H1 (cell line): Measurements from ENCODE around the gene DHRS13. TPM values are rescaled to one million over a fixed set of nuclear protein-coding genes. Genes with fewer than 3 reads are reported as not detected.
"Not testable (repeated sequence)": the region's sequence is repeated elsewhere in the genome, so short reads cannot be mapped to it uniquely, and the experiment has no call there.

Source experiments
- CTCF ChIA-PET: fragments of 300-600 bp; sonication (Branson Sonifier 250); formaldehyde crosslinking; loops from one replicate; lab custom pipeline; 2021; ENCODE audit not compliant: partially characterized antibody; lab: Charles Lee
- POLR2A ChIA-PET: fragments of 300-600 bp; sonication (Branson Sonifier 250); formaldehyde crosslinking; loops from one replicate; lab custom pipeline; 2021; ENCODE audit warnings: inconsistent platforms; ENCODE audit not compliant: partially characterized antibody; lab: Charles Lee
- DNase-seq, 2 experiments: peaks; one replicate each; pipeline versions ENCODE4 v3.0.0 to v3.0.0-alpha.2; 2010 to 2022; ENCODE audit warnings: low spot score in 2 of 2, low read depth in 1 of 2, mixed read lengths in 1 of 2
- FAIRE-seq: peaks from 2 replicates; lab custom pipeline; 2011; peaks lifted over from hg19 to GRCh38; lab: Jason Lieb, UNC
- H2AFZ ChIP-seq: 2 replicates; pipeline ENCODE4 v1.8.1; 2012; ENCODE audit warnings: low read length, inconsistent platforms
- H2AK5ac ChIP-seq: 2 replicates; pipeline ENCODE4 v1.6.1; 2013; ENCODE audit warnings: low read depth, low read length
- H2BK120ac ChIP-seq: replicated peaks from 2 replicates; pipeline ENCODE3; 2013; ENCODE audit warnings: low read depth, low read length, inconsistent platforms
- H2BK12ac ChIP-seq: 2 replicates; pipeline ENCODE4 v1.6.1; 2013; ENCODE audit warnings: low read depth, low read length
- H2BK15ac ChIP-seq: 2 replicates; pipeline ENCODE4 v1.6.1; 2013; ENCODE audit warnings: low read length
- H2BK20ac ChIP-seq: 2 replicates; pipeline ENCODE4 v1.6.1; 2013; ENCODE audit warnings: low read length
- H2BK5ac ChIP-seq: 2 replicates; pipeline ENCODE4 v1.6.1; 2013; ENCODE audit warnings: low read depth, low read length
- H3K14ac ChIP-seq: 2 replicates; pipeline ENCODE4 v1.6.1; 2013; ENCODE audit warnings: inconsistent platforms; ENCODE audit not compliant: insufficient read length
- H3K18ac ChIP-seq: 2 replicates; pipeline ENCODE4 v1.6.1; 2013; ENCODE audit warnings: low read length; ENCODE audit errors: extremely low read depth
- H3K23ac ChIP-seq: 2 replicates; pipeline ENCODE4 v1.6.1; 2013; ENCODE audit warnings: inconsistent platforms; ENCODE audit not compliant: insufficient read length
- H3K23me2 ChIP-seq: 2 replicates; pipeline ENCODE4 v1.6.1; 2013; ENCODE audit warnings: low read depth, low read length
- H3K27ac ChIP-seq: 2 replicates; pipeline ENCODE4 v1.6.1; 2011; ENCODE audit warnings: low read depth, low read length, inconsistent platforms
- H3K27me3 ChIP-seq, 4 experiments: replicated peaks in 1 of 4; 1 replicate in 1 of 4; 2 replicates in 3 of 4; pipeline versions ENCODE4 v1.6.1 to v1.8.1; 2011 to 2013; ENCODE audit warnings: low read length in 3 of 4, mild to moderate bottlenecking in 3 of 4, inconsistent platforms in 2 of 4, mixed read lengths in 2 of 4, moderate library complexity in 1 of 4; ENCODE audit not compliant: control insufficient read depth in 3 of 4, insufficient read depth in 3 of 4; ENCODE audit errors: extremely low read depth in 1 of 4
- H3K36me3 ChIP-seq, 4 experiments: 2 replicates each; pipeline versions ENCODE4 v1.6.1 to v1.8.1; 2011 to 2013; ENCODE audit warnings: mild to moderate bottlenecking in 4 of 4, low read length in 3 of 4, moderate library complexity in 2 of 4, control low read depth in 1 of 4, inconsistent platforms in 1 of 4; ENCODE audit not compliant: insufficient read depth in 4 of 4, control insufficient read depth in 2 of 4
- H3K4ac ChIP-seq: replicated peaks from 2 replicates; pipeline ENCODE3; 2013; ENCODE audit warnings: low read length, low read depth, mixed read lengths, inconsistent platforms; ENCODE audit not compliant: insufficient read length
- H3K4me1 ChIP-seq, 4 experiments: replicated peaks in 1 of 4; 1 replicate in 1 of 4; 2 replicates in 3 of 4; pipeline versions ENCODE4 v1.6.1 to v1.8.1; 2011 to 2013; ENCODE audit warnings: low read length in 3 of 4, inconsistent platforms in 2 of 4, mixed read lengths in 1 of 4; ENCODE audit not compliant: insufficient read depth in 4 of 4, control insufficient read depth in 3 of 4
- H3K4me2 ChIP-seq, 2 experiments: 2 replicates each; pipeline versions ENCODE4 v1.6.1 to v1.8.1; 2011 to 2013; ENCODE audit warnings: low read depth in 2 of 2, low read length in 2 of 2, control low read depth in 1 of 2, inconsistent platforms in 1 of 2, mild to moderate bottlenecking in 1 of 2; ENCODE audit not compliant: insufficient read depth in 1 of 2
- H3K4me3 ChIP-seq, 4 experiments: fragments of 200-600, 300-600 bp in 1 of 4; sonication (generic), shearing (Covaris generic), sonication (Bioruptor Twin) in 1 of 4; 2 replicates each; pipeline versions ENCODE4 v1.5.1 to v1.8.1; 2011 to 2016; ENCODE audit warnings: low read length in 4 of 4, low read depth in 3 of 4, control low read depth in 2 of 4, inconsistent platforms in 2 of 4, mild to moderate bottlenecking in 2 of 4, mixed read lengths in 1 of 4, moderate library complexity in 1 of 4; ENCODE audit not compliant: insufficient read depth in 2 of 4; ENCODE audit errors: extremely low read depth in 1 of 4
- H3K56ac ChIP-seq: replicated peaks from 2 replicates; pipeline ENCODE3; 2013; ENCODE audit warnings: low read depth, mild to moderate bottlenecking, mixed read lengths, low read length, inconsistent platforms; ENCODE audit not compliant: insufficient read length
- H3K79me1 ChIP-seq: 2 replicates; pipeline ENCODE4 v1.6.1; 2013; ENCODE audit warnings: low read depth, low read length, control low read depth
- H3K79me2 ChIP-seq, 2 experiments: 2 replicates each; pipeline versions ENCODE4 v1.6.1 to v1.8.1; 2012 to 2013; ENCODE audit warnings: low read length in 2 of 2, mild to moderate bottlenecking in 2 of 2, inconsistent platforms in 1 of 2; ENCODE audit not compliant: insufficient read depth in 2 of 2, control insufficient read depth in 1 of 2
- H3K9ac ChIP-seq, 4 experiments: replicated peaks in 1 of 4; 1 replicate in 1 of 4; 2 replicates in 3 of 4; pipeline versions ENCODE4 v1.6.1 to v1.8.1; 2011 to 2013; ENCODE audit warnings: low read depth in 3 of 4, low read length in 3 of 4, control low read depth in 2 of 4, mild to moderate bottlenecking in 2 of 4, moderate library complexity in 2 of 4, inconsistent platforms in 1 of 4; ENCODE audit errors: extremely low read depth in 1 of 4
- H3K9me3 ChIP-seq, 2 experiments: 2 replicates each; pipeline versions ENCODE4 v1.6.1 to v1.8.1; 2012 to 2013; ENCODE audit warnings: mild to moderate bottlenecking in 2 of 2, moderate library complexity in 2 of 2, control low read depth in 1 of 2, inconsistent platforms in 1 of 2, low read depth in 1 of 2, low read length in 1 of 2, mixed read lengths in 1 of 2; ENCODE audit not compliant: insufficient read depth in 2 of 2
- H4K20me1 ChIP-seq, 2 experiments: replicated peaks in 1 of 2; 2 replicates each; pipeline versions ENCODE3 to v1.8.1; 2011 to 2013; ENCODE audit warnings: inconsistent platforms in 2 of 2, low read length in 2 of 2, mild to moderate bottlenecking in 1 of 2; ENCODE audit not compliant: insufficient read depth in 2 of 2, control insufficient read depth in 1 of 2
- H4K5ac ChIP-seq: 2 replicates; pipeline ENCODE4 v1.6.1; 2013; ENCODE audit warnings: low read length, low read depth, mixed read lengths, inconsistent platforms; ENCODE audit not compliant: insufficient read length
- H4K8ac ChIP-seq: 2 replicates; pipeline ENCODE4 v1.8.0; 2013; ENCODE audit warnings: mild to moderate bottlenecking, moderate library complexity, low read length, inconsistent platforms; ENCODE audit not compliant: insufficient read depth; ENCODE audit errors: extremely low read depth
- H4K91ac ChIP-seq: replicated peaks from 2 replicates; pipeline ENCODE3; 2013; ENCODE audit warnings: low read length, mixed read lengths, inconsistent platforms; ENCODE audit not compliant: insufficient read length
- WGBS, 2 experiments: shearing (Covaris generic) in 1 of 2; methylation state at CpG; one replicate each; pipeline versions ENCODE4 v1.1.6 to v1.1.7; 2013 to 2015; ENCODE audit warnings: low lambda C conversion rate in 2 of 2, mixed read lengths in 2 of 2, inconsistent platforms in 1 of 2, low coverage in 1 of 2, missing lambda C conversion rate in 1 of 2; ENCODE audit not compliant: insufficient replicate concordance in 2 of 2, insufficient coverage in 1 of 2, insufficient read length in 1 of 2; ENCODE audit errors: extremely low coverage in 1 of 2, missing lambda C conversion rate in 1 of 2; 5-methylcytosine and 5-hydroxymethylcytosine counted together
- polyA plus RNA-seq, 7 experiments: library from polyadenylated mRNA; depleted of rRNA in 3 of 7; stranded (reverse) in 5 of 7; unstranded in 2 of 7; fragments of >200 nt in 5 of 7; fragments of 200-250 nt in 2 of 7; gene quantifications; 1 replicate in 5 of 7; 2 replicates in 1 of 7; 4 replicates in 1 of 7; pipeline versions ENCODE4 v1.2.1 to v1.2.3, GENCODE V29; 2011 to 2013; ENCODE audit warnings: missing spikeins in 2 of 7, mixed read lengths in 2 of 7
- total RNA-seq: library from RNA; stranded (reverse); fragmentation: NEBNext Ultra II Directional; extraction: Animal tissue kit (Norgen Biotek cat#: 25700); gene quantifications from 2 replicates; pipeline ENCODE4 v1.2.1, GENCODE V29; 2021

DHRS13 gene
- total and polyA plus RNA-seq, 2 of the 8 experiments (the other 6 are each of a cell fraction or from before 2014, with no cell fraction given): 23.7 to 30.0 TPM

DNA sequence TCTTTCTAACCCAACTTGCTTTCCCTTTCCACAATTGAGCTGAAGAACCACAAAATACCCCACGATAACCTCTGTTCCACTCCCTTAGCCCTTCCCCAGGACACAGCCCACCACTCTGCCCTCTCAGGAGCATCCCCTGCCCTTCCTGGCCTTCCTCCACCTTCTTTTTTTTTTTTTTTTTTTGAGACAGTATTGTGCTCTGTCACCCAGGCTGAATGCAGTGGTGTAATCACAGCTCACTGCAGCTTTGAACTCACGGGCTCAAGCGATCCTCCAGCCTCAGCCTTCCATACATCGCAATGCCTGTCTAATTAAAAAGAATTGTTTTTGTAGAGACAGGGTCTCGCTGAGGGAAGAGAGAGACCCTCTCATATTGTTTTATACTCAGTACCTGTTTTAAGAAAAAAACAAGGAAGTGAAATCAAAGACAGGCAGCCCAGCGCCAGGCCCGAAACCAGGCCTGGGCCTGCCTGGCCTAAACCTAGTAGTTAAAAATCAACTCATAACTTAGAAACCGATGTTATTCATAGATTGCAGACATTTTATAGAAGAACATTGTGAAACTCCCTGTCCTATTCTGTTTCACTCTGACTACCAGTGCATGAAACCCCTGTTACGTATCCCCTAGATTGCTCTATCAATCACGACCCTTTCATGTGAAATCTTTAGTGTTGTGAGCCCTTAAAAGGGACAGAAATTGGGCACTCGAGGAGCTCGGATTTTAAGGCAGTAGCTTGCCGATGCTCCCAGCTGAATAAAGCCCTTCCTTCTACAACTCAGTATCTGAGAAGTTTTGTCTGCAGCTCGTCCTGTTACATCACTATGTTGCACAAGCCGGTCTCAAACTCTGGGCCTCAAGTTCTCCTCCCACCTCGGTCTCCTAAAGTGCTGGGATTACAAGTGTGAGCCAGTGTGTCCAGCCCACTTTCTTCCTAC is 9.4 kb downstream of the DHRS13 start:
- not testable (repeated sequence) for H3K27me3 ChIP-seq, H3K4me3 ChIP-seq, H2BK12ac ChIP-seq, H2AK5ac ChIP-seq, H4K91ac ChIP-seq, H3K4me2 ChIP-seq, H2BK5ac ChIP-seq, H2BK20ac ChIP-seq, H4K5ac ChIP-seq, DNase-seq, H3K56ac ChIP-seq, H3K9ac ChIP-seq, H3K27ac ChIP-seq, H3K36me3 ChIP-seq, H2BK15ac ChIP-seq, H4K8ac ChIP-seq, H2AFZ ChIP-seq, H3K9me3 ChIP-seq, H2BK120ac ChIP-seq, FAIRE-seq, H3K23ac ChIP-seq, H3K4ac ChIP-seq, H3K14ac ChIP-seq, H3K23me2 ChIP-seq, H3K79me1 ChIP-seq, H3K18ac ChIP-seq
- CTCF ChIA-PET: interaction anchor here (0.6 to 7.3 kb wide), 9 partner anchors 10 to 141 kb away, joined by 3 to 47 read pairs (median 4); no protein-coding TSS in a partner anchor
- peaks cover 4 to 23% of the 10 kb centered on the region in 2 experiments for H3K79me2 ChIP-seq
- POLR2A ChIA-PET: interaction anchor here (0.5 to 2.8 kb wide), 13 partner anchors 9 to 174 kb away, joined by 3 to 7 read pairs (median 4); partner anchors contain the start of genes DHRS13 and RPL23A
- peaks cover 0 to 13% (median 4%) of the 10 kb centered on the region in 4 experiments; a peak in 6 of 7 replicates for H3K4me1 ChIP-seq
- 93% methylated on average over 16 of the region's 16 CpGs; no CpG with 5 or more reads in 1 of the 2 experiments for WGBS, 2 experiments
- H4K20me1 ChIP-seq: peaks cover 2 to 10% of the 10 kb centered on the region in 2 experiments
